Mesothelial cell of epicardium (in vitro differentiated cells): ENCODE data around the gene SEMA5A. TPM values are rescaled to one million over a fixed set of nuclear protein-coding genes. Genes with fewer than 3 reads are reported as not detected.
A peak's percentile ranks its signal among the peaks of the same experiment; 100 is the strongest.

Source experiments
- DNase-seq, 2 experiments: peaks; one replicate each; pipeline ENCODE4 v3.0.0; 2021; ENCODE audit warnings: low spot score in 2 of 2; ENCODE audit not compliant: unreplicated experiment in 2 of 2
- H3K27ac Mint-ChIP-seq: 2 replicates; pipeline ENCODE4 v1.8.0; 2021; ENCODE audit warnings: mixed read lengths
- H3K27me3 Mint-ChIP-seq: 2 replicates; pipeline ENCODE4 v1.8.0; 2021; ENCODE audit warnings: low read depth, mixed read lengths
- H3K36me3 Mint-ChIP-seq: 2 replicates; pipeline ENCODE4 v1.8.0; 2021; ENCODE audit warnings: mixed read lengths
- H3K4me1 Mint-ChIP-seq: 2 replicates; pipeline ENCODE4 v1.8.0; 2021; ENCODE audit warnings: mixed read lengths
- H3K4me3 Mint-ChIP-seq: 2 replicates; pipeline ENCODE4 v1.8.0; 2021; ENCODE audit warnings: mild to moderate bottlenecking, moderate library complexity, mixed read lengths
- H3K9me3 Mint-ChIP-seq: 2 replicates; pipeline ENCODE4 v1.8.0; 2021; ENCODE audit warnings: mixed read lengths
- CTCF ChIP-seq: fragments of 200-600 bp; sonication (generic); IDR thresholded peaks from one replicate; pipeline ENCODE4 v1.5.0; 2021; ENCODE audit warnings: antibody characterized with exemption; ENCODE audit not compliant: unreplicated experiment
- total RNA-seq: library from RNA; stranded (reverse); gene quantifications from 3 replicates; pipeline ENCODE4 v1.2.1, GENCODE V29; 2021

The SEMA5A gene
- total RNA-seq, 1 donor from 2014 or later, result 26.7 TPM

- Mint-ChIP-seq H3K4me1 (peaks cover 33% of the 10 kb centered on the region), H3K27ac (peak overlapping the region; percentile 81), H3K9me3 (peaks cover 9% of the 10 kb centered on the region), H3K36me3 (no peaks in the 10 kb centered on the region), H3K27me3 (no peaks in the 10 kb centered on the region), H3K4me3 (no peak overlapping the region)
- DNase-seq, result no peak
- no peak for TF ChIP-seq CTCF
These were observed 156.8 kb downstream of the SEMA5A start for GRCh38 chr5:9388941-9389674.

- Mint-ChIP-seq H3K4me1 (peaks cover 33% of the 10 kb centered on the region), H3K27me3 (no peaks in the 10 kb centered on the region), H3K9me3 (peaks cover 9% of the 10 kb centered on the region), H3K27ac (peak overlapping the region; percentile 84), H3K4me3 (no peak overlapping the region), H3K36me3 (no peaks in the 10 kb centered on the region)
- TF ChIP-seq CTCF, result no peak
- no peak for DNase-seq
These were observed 158.0 kb downstream of the SEMA5A start for GRCh38 chr5:9387879-9388278.

- Mint-ChIP-seq H3K27me3 (no peaks in the 10 kb centered on the region), H3K4me1 (peaks cover 33% of the 10 kb centered on the region), H3K9me3 (peaks cover 9% of the 10 kb centered on the region), H3K4me3 (no peak overlapping the region), H3K27ac (peak overlapping the region; percentile 84), H3K36me3 (no peaks in the 10 kb centered on the region)
- DNase-seq, result no peak
- TF ChIP-seq CTCF, result no peak
These were observed 158.9 kb downstream of the SEMA5A start for GRCh38 chr5:9386945-9387344.

GRCh38 chr5:9382522-9382921 is 163.4 kb downstream of the SEMA5A start:
- peaks cover 21% of the 10 kb centered on the region for H3K4me1 Mint-ChIP-seq
- H3K4me3 Mint-ChIP-seq, result no peak overlapping the region
- H3K27ac Mint-ChIP-seq, result no peak overlapping the region
- H3K36me3 Mint-ChIP-seq, result peaks cover 9% of the 10 kb centered on the region
- H3K9me3 Mint-ChIP-seq, result peaks cover 4% of the 10 kb centered on the region
- no peaks in the 10 kb centered on the region for H3K27me3 Mint-ChIP-seq
- TF ChIP-seq CTCF, result no peak
- DNase-seq, result no peak

GRCh38 chr5:9381464-9381863 is 164.4 kb downstream of the SEMA5A start:
- DNase-seq, result no peak
- Mint-ChIP-seq H3K9me3 (peaks cover 4% of the 10 kb centered on the region), H3K36me3 (peaks cover 12% of the 10 kb centered on the region), H3K27ac (no peak overlapping the region), H3K27me3 (no peaks in the 10 kb centered on the region), H3K4me3 (no peak overlapping the region), H3K4me1 (peaks cover 16% of the 10 kb centered on the region)
- no peak for TF ChIP-seq CTCF
